GDM1 (cell line): ENCODE data around the gene LZIC.

Source experiments
- DNase-seq: peaks from one replicate; lab custom pipeline; 2025; lab: John Stamatoyannopoulos, UW

The LZIC gene

GRCh38 chr1:9886092-9886742 is 57.0 kb downstream of the LZIC start:
- no peak for DNase-seq

- DNase-seq, result no peak
Observed at GRCh38 chr1:9884805-9885204, 58.4 kb downstream of the LZIC start.

DNA sequence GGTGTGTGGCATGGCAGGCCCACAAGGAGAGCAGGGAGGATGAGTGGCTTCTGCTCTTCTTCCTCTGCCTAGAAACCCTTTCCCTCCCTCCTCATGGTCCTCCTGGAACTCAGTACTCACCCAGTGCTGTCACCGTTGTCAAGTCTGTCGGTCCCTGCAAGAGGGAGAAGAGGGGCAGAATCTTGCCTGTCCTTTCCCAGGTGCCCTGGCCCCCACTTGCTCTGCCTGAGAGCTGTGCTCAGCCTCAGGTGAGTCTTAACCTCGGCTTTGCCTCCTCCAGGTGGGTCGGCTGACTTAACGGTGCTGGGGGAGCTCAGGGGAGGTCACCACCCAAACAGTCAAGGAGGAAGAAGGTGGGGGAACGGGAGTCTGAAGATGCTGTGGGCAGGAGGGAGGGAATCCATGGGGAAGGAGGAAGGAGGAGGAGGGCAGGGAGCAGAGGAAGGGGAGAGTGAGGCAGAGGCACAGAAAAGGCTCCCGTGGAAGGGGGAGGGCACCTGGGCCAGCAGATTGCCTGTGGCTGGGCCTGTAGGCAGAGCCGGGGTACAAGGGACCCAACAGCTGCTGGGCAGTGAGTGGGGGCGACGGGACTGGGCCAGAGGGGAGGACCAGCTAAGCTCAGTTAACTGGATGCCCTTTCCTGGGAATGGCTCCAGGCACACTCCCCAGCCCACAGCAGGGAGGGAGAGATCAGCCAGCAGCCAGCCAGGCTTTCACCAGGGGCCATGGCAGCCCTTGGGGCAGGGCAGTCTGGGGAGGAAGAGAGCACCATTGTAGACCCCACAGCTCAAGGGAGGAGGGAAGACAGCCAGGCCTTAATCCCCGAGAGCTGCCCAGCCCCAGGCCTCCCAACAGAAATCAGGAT is 59.4 kb downstream of the LZIC start:
- DNase-seq, result no peak

- DNase-seq, result no peak
Observed at GRCh38 chr1:9882945-9883303, 60.3 kb downstream of the LZIC start.

- DNase-seq, result peak; percentile 66
Observed at GRCh38 chr1:9882296-9882944, 60.8 kb downstream of the LZIC start.

DNA sequence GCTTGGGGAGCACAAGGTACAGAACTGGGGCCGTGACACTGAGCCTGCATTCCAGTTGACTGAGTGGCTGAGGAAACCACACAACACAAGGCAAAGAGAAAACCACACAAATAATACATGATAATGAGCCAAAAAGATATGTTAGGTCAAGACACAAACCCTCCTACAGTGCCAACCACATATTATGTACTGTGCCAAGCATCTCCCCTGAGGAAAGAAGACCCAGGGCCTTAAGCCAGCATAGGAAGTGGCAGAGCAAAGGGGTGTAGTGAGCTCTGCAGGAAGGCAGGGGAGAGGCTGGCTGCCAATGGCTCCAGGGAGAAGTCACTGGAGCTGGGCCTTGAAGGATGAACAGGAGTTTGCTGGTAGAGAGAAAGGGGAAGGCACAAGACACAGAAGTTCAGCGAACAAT is 61.3 kb downstream of the LZIC start:
- peak; percentile 52 for DNase-seq
